ENCODE results near the gene KLRC1. TPM values are rescaled to one million over a fixed set of nuclear protein-coding genes. Genes with fewer than 3 reads are reported as not detected.

The KLRC1 gene
- total and polyA plus RNA-seq, 10 of the 15 experiments (the other 5 are each of a cell fraction or from before 2014, with no cell fraction given): 0.04 to 0.60 (median 0.23) TPM; not detected in 1

DNA sequence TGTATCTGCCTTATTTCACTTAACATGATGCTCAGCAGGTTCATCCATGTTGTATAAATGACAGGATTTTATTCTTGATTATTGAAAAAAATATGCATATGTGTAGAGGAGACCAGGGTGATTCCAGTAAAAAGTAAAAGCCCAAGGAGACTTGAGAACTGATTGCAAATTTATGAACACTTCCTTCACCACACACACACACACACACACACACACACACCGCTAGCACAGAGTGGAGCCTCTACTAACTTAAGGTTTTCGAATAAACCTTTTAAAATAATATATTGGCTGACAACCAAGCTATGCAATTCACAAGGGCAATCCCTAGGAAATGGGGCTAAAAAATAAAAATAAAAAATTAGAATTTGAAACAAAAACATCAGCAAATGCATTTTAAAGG lies 55.0 kb downstream of the KLRC1 start:
- ChIA-PET POLR2A (no interaction called here), SMC1A (ENCODE audit: uncharacterized antibody, unreplicated experiment) (interaction anchor here (0.7 to 1.1 kb wide), 2 partner anchors 11 to 13 kb away, joined by 3 to 4 read pairs; partner anchors contain the start of gene KLRC4), CTCF (interaction anchor here (1.8 kb wide), 1 partner anchor 13 kb away, joined by 7 read pairs; no protein-coding TSS in a partner anchor), RAD21 (ENCODE audit: unreplicated experiment) (no interaction called here)
- H3K4me1 ChIP-seq (ENCODE audit: control insufficient read depth, insufficient read depth, low read length): peaks cover 9% of the 10 kb centered on the region; the same call in 1 of the 2 replicates
- WGBS (ENCODE audit: insufficient coverage, insufficient replicate concordance, low lambda C conversion rate, missing lambda C conversion rate): 68% methylated on average over 2 of the region's 2 CpGs
- no peak overlapping the region for H2AFZ ChIP-seq (ENCODE audit: control insufficient read depth, low read depth, low read length)
- DNase-seq (ENCODE audit: low read depth, low spot score) (no peak), ATAC-seq (no peak), FAIRE-seq (no peak)
- H4K20me1 ChIP-seq (ENCODE audit: control insufficient read depth, insufficient read depth): no peaks in the 10 kb centered on the region
- intact Hi-C loops (cut with micrococcal nuclease; ENCODE audit: unreplicated experiment) (loop anchor here (10.0 kb wide), 1 partner anchor 277 kb away; the partner anchor contains the start of gene STYK1), in situ Hi-C loops (cut with MboI) (no loop called here)
- H3K36me3 ChIP-seq (ENCODE audit: control insufficient read depth in 2 of 2, insufficient read depth in 2 of 2, low read length in 1 of 2): no peaks in the 10 kb centered on the region
- H3K4me2 ChIP-seq (ENCODE audit: control insufficient read depth, insufficient read depth): no peak overlapping the region
- TF ChIP-seq ZBED1 (IDR thresholded peaks at IDR 0.05; ENCODE audit: borderline replicate concordance) (no peak), PAX8 (IDR thresholded peaks at IDR 0.05) (no peak), MXI1 (IDR thresholded peaks at IDR 0.05; ENCODE audit: low read depth, low read length) (no peak), POLR2AphosphoS2 (IDR thresholded peaks at IDR 0.05; ENCODE audit: low read depth, low read length) (no peak)
- TF ChIP-seq, protein P1, sequence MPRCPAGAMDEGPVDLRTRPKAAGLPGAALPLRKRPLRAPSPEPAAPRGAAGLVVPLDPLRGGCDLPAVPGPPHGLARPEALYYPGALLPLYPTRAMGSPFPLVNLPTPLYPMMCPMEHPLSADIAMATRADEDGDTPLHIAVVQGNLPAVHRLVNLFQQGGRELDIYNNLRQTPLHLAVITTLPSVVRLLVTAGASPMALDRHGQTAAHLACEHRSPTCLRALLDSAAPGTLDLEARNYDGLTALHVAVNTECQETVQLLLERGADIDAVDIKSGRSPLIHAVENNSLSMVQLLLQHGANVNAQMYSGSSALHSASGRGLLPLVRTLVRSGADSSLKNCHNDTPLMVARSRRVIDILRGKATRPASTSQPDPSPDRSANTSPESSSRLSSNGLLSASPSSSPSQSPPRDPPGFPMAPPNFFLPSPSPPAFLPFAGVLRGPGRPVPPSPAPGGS (IDR thresholded peaks at IDR 0.05; ENCODE audit: borderline replicate concordance, insufficient read depth, low read depth, low read length, poor library complexity, severe bottlenecking): no peak
- no peak overlapping the region for H3K9ac ChIP-seq (ENCODE audit: control insufficient read depth, insufficient read depth, low read length)
- BruUV-seq (replicated peaks): no TSS peak
- no peaks in the 10 kb centered on the region for H3K27me3 ChIP-seq (replicated peaks in 1 of 2; ENCODE audit: control insufficient read depth in 2 of 2, insufficient read depth in 2 of 2, low read length in 1 of 2)
- H3K4me3 ChIP-seq: no peak overlapping the region
- H3K79me2 ChIP-seq (ENCODE audit: control insufficient read depth, insufficient read depth, low read length): no peaks in the 10 kb centered on the region
- H3K9me3 ChIP-seq (replicated peaks; ENCODE audit: control insufficient read depth, insufficient read depth, low read length): no peaks in the 10 kb centered on the region; the same call in 2 of the 3 replicates
- H3K27ac ChIP-seq (ENCODE audit: control insufficient read depth, insufficient read depth): no peak overlapping the region

DNA sequence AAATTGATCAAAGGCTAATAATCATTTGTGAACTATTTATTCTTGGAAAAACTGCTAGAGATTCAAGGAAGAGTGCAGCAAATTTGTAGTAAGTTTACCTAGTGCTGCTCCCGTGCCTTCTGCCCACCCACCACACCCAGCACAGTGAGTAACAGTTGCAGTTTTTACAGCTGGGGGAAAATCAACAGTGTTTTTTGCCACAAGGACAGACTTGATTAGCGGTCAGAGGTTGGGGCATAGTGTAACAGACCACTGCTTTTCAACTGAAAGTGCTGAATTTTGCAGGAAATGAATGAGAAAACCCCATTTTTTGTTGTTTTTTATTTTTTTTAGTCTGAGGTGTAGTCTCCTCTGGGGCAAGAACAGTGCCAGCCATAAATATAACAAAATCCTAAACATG lies 55.9 kb downstream of the KLRC1 start:
- ATAC-seq: no peak
- in situ Hi-C loops (cut with MboI): no loop called here
- no peak for TF ChIP-seq NR2C2 (IDR thresholded peaks at IDR 0.05; ENCODE audit: borderline replicate concordance, control insufficient read depth, insufficient read length, low read depth)
- no peak for TF ChIP-seq HDAC2 (IDR thresholded peaks at IDR 0.05)
- no peak for TF ChIP-seq NFYA (IDR thresholded peaks at IDR 0.05; ENCODE audit: borderline replicate concordance, low read depth, low read length)
- TF ChIP-seq PML (IDR thresholded peaks at IDR 0.05; ENCODE audit: low read length): no peak
- TF ChIP-seq SMAD5 (IDR thresholded peaks at IDR 0.05; ENCODE audit: low read depth): no peak
- TF ChIP-seq CEBPB (IDR thresholded peaks at IDR 0.05; ENCODE audit: borderline replicate concordance in 1 of 2, low read depth in 2 of 2, low read length in 2 of 2): no peak
- TF ChIP-seq, protein P2, sequence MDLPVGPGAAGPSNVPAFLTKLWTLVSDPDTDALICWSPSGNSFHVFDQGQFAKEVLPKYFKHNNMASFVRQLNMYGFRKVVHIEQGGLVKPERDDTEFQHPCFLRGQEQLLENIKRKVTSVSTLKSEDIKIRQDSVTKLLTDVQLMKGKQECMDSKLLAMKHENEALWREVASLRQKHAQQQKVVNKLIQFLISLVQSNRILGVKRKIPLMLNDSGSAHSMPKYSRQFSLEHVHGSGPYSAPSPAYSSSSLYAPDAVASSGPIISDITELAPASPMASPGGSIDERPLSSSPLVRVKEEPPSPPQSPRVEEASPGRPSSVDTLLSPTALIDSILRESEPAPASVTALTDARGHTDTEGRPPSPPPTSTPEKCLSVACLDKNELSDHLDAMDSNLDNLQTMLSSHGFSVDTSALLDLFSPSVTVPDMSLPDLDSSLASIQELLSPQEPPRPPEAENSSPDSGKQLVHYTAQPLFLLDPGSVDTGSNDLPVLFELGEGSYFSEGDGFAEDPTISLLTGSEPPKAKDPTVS (IDR thresholded peaks at IDR 0.05; ENCODE audit: low read depth, low read length): no peak
- no peak for TF ChIP-seq ZBED1 (IDR thresholded peaks at IDR 0.05; ENCODE audit: borderline replicate concordance)
- TF ChIP-seq YBX1 (IDR thresholded peaks at IDR 0.05): no peak
- TF ChIP-seq, protein P3, sequence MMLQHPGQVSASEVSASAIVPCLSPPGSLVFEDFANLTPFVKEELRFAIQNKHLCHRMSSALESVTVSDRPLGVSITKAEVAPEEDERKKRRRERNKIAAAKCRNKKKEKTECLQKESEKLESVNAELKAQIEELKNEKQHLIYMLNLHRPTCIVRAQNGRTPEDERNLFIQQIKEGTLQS (IDR thresholded peaks at IDR 0.05; ENCODE audit: borderline replicate concordance, extremely low read depth, low read depth, low read length): no peak
- no peak for TF ChIP-seq FOXM1 (IDR thresholded peaks at IDR 0.05; ENCODE audit: low read depth, low read length)

More for the DNA sequence above, 55.9 kb downstream of the KLRC1 start:
- Histone ChIP-seq H3K4me1 (ENCODE audit: control insufficient read depth, insufficient read depth, low read length) (peaks cover 9% of the 10 kb centered on the region; the same call in 1 of the 2 replicates), H3K27me3 (replicated peaks in 1 of 2; ENCODE audit: control insufficient read depth in 2 of 2, insufficient read depth in 2 of 2, low read length in 1 of 2) (no peaks in the 10 kb centered on the region), H3K4me3 (no peak overlapping the region), H2AFZ (ENCODE audit: control insufficient read depth, low read depth, low read length) (no peak overlapping the region), H3K79me2 (ENCODE audit: control insufficient read depth, insufficient read depth, low read length) (no peaks in the 10 kb centered on the region), H3K27ac (ENCODE audit: control insufficient read depth, insufficient read depth) (no peak overlapping the region), H4K20me1 (ENCODE audit: control insufficient read depth, insufficient read depth) (no peaks in the 10 kb centered on the region), H3K9me3 (replicated peaks; ENCODE audit: control insufficient read depth, insufficient read depth, low read length) (no peaks in the 10 kb centered on the region; the same call in 2 of the 3 replicates), H3K9ac (ENCODE audit: control insufficient read depth, insufficient read depth, low read length) (no peak overlapping the region), H3K4me2 (ENCODE audit: control insufficient read depth, insufficient read depth) (no peak overlapping the region), H3K36me3 (ENCODE audit: control insufficient read depth in 2 of 2, insufficient read depth in 2 of 2, low read length in 1 of 2) (no peaks in the 10 kb centered on the region)
- FAIRE-seq (no peak), DNase-seq (ENCODE audit: low read depth, low spot score) (no peak)
- 19% methylated on average over 2 of the region's 2 CpGs for WGBS (ENCODE audit: insufficient coverage, insufficient replicate concordance, low lambda C conversion rate, missing lambda C conversion rate)
- intact Hi-C loops (cut with micrococcal nuclease; ENCODE audit: unreplicated experiment): loop anchor here (10.0 kb wide), 1 partner anchor 278 kb away; the partner anchor contains the start of gene STYK1
- BruUV-seq (replicated peaks): no TSS peak
- ChIA-PET POLR2A (no interaction called here), RAD21 (ENCODE audit: unreplicated experiment) (no interaction called here), SMC1A (ENCODE audit: uncharacterized antibody, unreplicated experiment) (interaction anchor here (1.1 to 4.1 kb wide), 3 partner anchors 12 to 90 kb away, joined by 3 to 41 read pairs (median 3); partner anchors contain the start of gene KLRC4), CTCF (interaction anchor here (1.8 kb wide), 1 partner anchor 14 kb away, joined by 7 read pairs; no protein-coding TSS in a partner anchor)
